ENCODE data around the gene MSRB3.

DNA sequence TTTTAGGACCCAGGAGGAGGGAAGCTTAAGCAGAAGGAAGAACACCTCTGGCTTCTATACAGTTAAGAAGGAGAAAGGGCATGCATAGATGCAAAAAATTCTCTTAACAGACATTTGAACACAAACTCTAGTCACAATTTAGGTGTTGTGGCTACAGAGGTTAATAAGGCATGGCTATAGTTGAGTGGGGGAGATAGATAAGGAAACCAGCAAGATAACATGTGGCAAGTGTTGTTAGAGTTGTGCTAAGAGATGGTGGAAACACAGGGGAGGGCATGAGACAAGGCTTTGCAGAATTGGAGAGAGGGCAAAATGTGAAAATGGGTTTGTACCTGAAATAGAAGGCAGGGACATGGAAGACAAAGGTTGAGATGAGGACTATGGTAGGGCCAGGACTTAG, 88.9 kb downstream of the MSRB3 start:
- TF ChIP-seq, protein P1, sequence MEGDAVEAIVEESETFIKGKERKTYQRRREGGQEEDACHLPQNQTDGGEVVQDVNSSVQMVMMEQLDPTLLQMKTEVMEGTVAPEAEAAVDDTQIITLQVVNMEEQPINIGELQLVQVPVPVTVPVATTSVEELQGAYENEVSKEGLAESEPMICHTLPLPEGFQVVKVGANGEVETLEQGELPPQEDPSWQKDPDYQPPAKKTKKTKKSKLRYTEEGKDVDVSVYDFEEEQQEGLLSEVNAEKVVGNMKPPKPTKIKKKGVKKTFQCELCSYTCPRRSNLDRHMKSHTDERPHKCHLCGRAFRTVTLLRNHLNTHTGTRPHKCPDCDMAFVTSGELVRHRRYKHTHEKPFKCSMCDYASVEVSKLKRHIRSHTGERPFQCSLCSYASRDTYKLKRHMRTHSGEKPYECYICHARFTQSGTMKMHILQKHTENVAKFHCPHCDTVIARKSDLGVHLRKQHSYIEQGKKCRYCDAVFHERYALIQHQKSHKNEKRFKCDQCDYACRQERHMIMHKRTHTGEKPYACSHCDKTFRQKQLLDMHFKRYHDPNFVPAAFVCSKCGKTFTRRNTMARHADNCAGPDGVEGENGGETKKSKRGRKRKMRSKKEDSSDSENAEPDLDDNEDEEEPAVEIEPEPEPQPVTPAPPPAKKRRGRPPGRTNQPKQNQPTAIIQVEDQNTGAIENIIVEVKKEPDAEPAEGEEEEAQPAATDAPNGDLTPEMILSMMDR (IDR thresholded peaks at IDR 0.05): no peak
- TF ChIP-seq POLR2A (IDR thresholded peaks at IDR 0.05): no peak

All from breast epithelium (tissue), 3 donors.